Measurements from ENCODE around the gene PSMD13. TPM values are rescaled to one million over a fixed set of nuclear protein-coding genes. Genes with fewer than 3 reads are reported as not detected.
A peak's percentile ranks its signal among the peaks of the same experiment; 100 is the strongest.

PSMD13 gene
- total and polyA plus RNA-seq, 2 donors (not counting 1 experiment from before 2014, with no cell fraction given), result 98.0 to 104 TPM

- intact Hi-C loops (cut with micrococcal nuclease), result loop anchor here (1.0 kb wide), 3 partner anchors 7 to 31 kb away; no protein-coding TSS in a partner anchor
- ATAC-seq (ENCODE audit: low read depth), result peak; percentile 53
- H3K27me3 ChIP-seq (replicated peaks in 1 of 4; ENCODE audit: control extremely low read depth in 1 of 4, control insufficient read depth in 3 of 4, insufficient read depth in 4 of 4, low read length in 3 of 4), result peaks cover 0 to 51% (median 21%) of the 10 kb centered on the region in 4 experiments
- Mint-ChIP-seq H3K27me3 (peaks cover 31% of the 10 kb centered on the region), H3K4me3 (peak overlapping the region; percentile 78), H3K4me1 (peaks cover 34% of the 10 kb centered on the region), H3K9me3 (ENCODE audit: insufficient read depth) (peaks cover 2% of the 10 kb centered on the region), H3K27ac (no peak overlapping the region)
- H3K4me2 ChIP-seq (replicated peaks; ENCODE audit: low read depth, low read length, poor library complexity, severe bottlenecking), result peak overlapping the region; percentile 85
- POLR2A ChIA-PET, result interaction anchor here (0.8 to 2.2 kb wide), 5 partner anchors 13 to 255 kb away, joined by 3 to 8 read pairs (median 3); no protein-coding TSS in a partner anchor
- H3K4me3 ChIP-seq (ENCODE audit: control extremely low read depth in 1 of 5, extremely low read depth in 1 of 5, insufficient read depth in 1 of 5, low read depth in 2 of 5, low read length in 4 of 5), result peak overlapping the region; percentile 22 to 57 (median 25)
- no peaks in the 10 kb centered on the region for H3K36me3 ChIP-seq (replicated peaks in 1 of 2; ENCODE audit: control extremely low read depth in 1 of 2, control insufficient read depth in 1 of 2, extremely low read depth in 1 of 2, insufficient read depth in 2 of 2, low read length in 1 of 2)
- CTCF ChIA-PET, result interaction anchor here (0.6 to 3.9 kb wide), 7 partner anchors 13 to 256 kb away, joined by 3 to 34 read pairs (median 4); no protein-coding TSS in a partner anchor
- no peak overlapping the region for H3K27ac ChIP-seq (ENCODE audit: low read length in 2 of 2)
- peaks cover 5% of the 10 kb centered on the region for H4K20me1 ChIP-seq (ENCODE audit: control insufficient read depth, insufficient read depth, low read length, poor library complexity, severe bottlenecking)
- H2AFZ ChIP-seq (ENCODE audit: insufficient read depth, low read depth, low read length, poor library complexity, severe bottlenecking), result peak overlapping the region; percentile 66
- peaks cover 0 to 21% (median 0%) of the 10 kb centered on the region in 3 donors for H3K9me3 ChIP-seq (ENCODE audit: control extremely low read depth in 1 of 3, control insufficient read depth in 2 of 3, insufficient read depth in 1 of 3, low read length in 2 of 3)
- H3K9ac ChIP-seq (ENCODE audit: low read length), result peak overlapping the region; percentile 56
- TF ChIP-seq CTCF (IDR thresholded peaks at IDR 0.05) (no peak), EZH2 (IDR thresholded peaks at IDR 0.05; ENCODE audit: borderline replicate concordance, insufficient read depth, low read depth, low read length, poor library complexity, severe bottlenecking) (no peak)
- H3K79me2 ChIP-seq (ENCODE audit: control insufficient read depth, insufficient read depth, low read length), result no peaks in the 10 kb centered on the region
- DNase-seq, result peak; percentile 76
- peaks cover 36% of the 10 kb centered on the region in 2 donors for H3K4me1 ChIP-seq (ENCODE audit: control insufficient read depth in 2 of 2, insufficient read depth in 2 of 2, low read length in 2 of 2)
- 16% methylated on average over 79 of the region's 79 CpGs for WGBS (ENCODE audit: insufficient coverage)
These were observed 44.1 kb downstream of the PSMD13 start for GRCh38 chr11:280706-281485.

All from B cell (primary cell).